NCI-H1092 treated with DMSO at 0.1 percent for 48 hours (cell line): ENCODE data around the gene ST6GALNAC2.
"Not testable (repeated sequence)": the region's sequence is repeated elsewhere in the genome, so short reads cannot be mapped to it uniquely, and the experiment has no call there.

Experiments
- DNase-seq: peaks from one replicate; lab custom pipeline; 2025; lab: John Stamatoyannopoulos, UW

Gene ST6GALNAC2

DNA sequence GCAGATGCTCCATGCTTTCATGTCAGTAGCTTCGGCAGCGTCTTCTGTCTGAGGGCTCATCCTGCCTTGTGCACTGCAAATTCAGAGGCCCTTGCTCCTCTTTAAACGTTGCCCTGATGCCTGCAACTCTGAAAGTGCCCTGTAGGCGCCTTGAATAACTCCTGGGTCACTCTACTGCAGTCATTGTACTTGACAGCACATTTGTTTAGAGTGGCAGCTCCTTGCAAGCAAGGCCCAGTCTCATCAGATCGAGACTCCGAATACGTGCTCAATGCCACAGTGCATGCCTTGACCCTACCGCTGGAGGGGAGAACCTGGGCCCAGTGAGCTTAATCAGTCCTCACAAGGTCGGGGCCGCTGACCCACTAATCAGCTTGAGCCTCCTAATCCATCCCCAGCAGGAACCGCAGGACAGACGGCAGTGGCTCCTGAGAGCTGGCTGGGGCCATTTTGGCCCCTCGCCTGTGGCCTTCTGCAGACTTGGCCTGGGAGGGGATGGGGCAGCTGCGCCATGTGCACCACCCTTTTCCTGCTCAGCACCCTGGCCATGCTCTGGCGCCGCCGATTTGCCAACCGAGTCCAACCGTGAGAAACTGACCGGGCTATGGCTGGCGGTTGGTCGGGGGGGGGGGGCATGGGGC lies 45.9 kb downstream of the ST6GALNAC2 start, which contains the start of gene PRCD:
Gene PRCD, plus strand, starts transcription at position 414 of the 641 bp plus-strand sequence. Its CDS starts 98 bp downstream, at position 512.
- DNase-seq = no peak

DNA sequence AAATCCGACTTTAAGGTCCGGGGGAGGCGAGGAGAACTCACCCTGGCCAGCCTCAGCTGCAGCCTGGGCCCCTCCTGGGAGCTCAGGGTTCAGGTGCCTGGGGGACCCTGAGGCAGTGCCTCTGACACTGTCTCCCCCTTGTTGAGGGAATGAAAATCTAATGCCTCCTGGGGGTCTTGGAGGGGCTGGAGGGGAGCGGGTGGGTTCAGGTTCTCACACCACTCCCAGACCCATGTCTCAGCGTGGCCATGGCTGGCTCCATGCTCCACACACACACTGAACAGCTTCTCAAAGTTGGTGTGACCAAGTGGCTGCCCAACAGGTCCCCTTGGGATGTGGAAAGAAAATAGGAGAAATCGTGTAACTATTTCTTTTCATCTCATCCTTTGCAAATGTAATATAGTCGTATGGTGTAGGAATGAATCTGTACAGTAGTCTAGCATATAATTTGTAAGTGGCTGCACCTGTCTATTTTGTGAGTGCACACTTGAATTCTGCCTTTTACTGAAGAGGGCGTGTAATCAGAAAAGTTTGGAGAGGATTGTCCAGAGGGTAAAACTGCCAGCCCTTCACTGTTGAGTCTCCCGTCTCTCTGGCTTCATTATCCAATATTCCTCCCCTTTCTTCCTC lies 46.6 kb downstream of the ST6GALNAC2 start:
- DNase-seq = no peak

DNA sequence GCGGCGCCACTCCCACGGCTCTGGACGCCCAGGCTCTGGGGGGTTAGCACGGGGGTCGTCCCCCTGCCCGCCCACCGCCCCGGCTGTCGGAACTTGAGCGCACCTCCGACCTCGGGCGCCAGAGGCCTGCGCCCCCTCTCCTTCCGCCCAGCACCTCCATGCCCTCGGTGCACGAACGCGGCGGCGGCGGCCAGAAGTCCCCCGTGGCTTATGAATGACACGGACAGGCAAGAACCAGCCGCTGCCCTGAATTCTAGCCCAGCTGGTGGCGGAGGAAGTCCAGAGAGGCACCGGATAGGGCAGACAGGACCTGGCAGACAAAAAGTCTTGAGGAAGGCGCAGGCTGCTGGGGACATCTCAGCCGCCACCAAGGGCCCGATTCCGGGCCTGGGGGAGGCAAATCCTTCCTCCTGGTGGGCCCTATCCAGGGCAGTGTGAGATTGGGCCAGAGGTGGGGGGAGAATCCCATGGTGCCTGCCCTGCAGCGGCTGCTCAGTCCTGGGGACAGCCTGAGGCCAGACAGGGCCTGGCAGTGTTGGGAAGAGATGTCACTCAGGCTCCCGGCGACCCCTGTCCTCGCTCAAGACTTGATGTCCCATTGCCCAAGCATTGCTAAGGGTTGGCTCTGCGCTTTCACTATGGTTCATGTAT lies 47.3 kb downstream of the ST6GALNAC2 start:
- DNase-seq = no peak

DNA sequence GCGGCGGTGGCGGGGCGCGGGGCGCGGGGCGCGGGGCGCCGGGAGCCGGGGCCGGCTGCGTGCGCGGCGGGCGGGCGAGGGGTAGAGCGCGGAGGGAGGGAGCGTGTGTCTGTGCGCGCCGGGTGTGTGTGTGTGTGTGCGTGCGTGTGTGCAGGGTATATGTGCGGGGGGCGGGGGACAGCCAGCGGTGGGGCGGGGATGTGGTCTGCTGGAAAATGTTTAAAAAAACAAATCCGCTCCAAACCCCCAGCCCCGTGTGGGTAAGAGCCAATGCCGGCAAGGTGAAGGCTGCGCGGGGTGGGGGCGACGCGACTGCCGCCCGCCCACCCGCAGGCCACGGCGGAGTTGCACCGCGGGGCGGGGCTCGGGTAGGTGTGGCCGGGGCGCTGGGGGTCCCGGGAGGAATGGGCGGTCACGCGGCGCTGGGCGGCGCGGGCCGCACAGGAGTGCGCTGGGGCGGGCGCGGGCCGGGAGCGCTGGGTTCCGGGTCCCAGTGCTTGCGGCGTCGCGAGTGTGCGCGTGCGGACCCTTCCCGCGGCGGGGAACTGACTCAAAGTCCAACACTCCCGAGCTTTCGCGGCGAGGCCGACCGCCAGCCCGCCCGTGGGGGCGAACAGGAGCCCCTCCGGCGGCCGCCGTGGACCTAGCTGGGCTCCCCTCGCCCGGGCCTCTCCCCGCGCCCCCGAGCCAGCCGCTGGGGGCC lies 47.9 kb downstream of the ST6GALNAC2 start, which contains the start of gene CYGB:
Gene CYGB, minus strand, starts transcription at position 132 of the 703 bp plus-strand sequence. CDS start 167 bp downstream, outside the sequence.
- no peak for DNase-seq

DNA sequence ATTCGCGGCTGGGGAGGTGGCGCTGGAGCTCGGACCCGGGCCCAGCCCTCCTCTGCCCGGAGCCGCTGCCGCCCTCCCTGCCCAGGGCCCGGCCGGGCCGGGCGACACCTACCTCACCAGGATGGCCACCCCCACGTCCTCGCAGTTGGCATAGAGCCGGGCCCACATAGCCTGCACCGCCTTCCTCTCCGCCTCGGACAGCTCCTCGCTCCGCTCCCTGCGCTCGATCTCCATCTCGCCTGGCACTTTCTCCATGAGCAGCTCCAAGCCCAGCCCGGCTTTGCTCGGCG lies 48.4 kb downstream of the ST6GALNAC2 start:
- no peak for DNase-seq

DNA sequence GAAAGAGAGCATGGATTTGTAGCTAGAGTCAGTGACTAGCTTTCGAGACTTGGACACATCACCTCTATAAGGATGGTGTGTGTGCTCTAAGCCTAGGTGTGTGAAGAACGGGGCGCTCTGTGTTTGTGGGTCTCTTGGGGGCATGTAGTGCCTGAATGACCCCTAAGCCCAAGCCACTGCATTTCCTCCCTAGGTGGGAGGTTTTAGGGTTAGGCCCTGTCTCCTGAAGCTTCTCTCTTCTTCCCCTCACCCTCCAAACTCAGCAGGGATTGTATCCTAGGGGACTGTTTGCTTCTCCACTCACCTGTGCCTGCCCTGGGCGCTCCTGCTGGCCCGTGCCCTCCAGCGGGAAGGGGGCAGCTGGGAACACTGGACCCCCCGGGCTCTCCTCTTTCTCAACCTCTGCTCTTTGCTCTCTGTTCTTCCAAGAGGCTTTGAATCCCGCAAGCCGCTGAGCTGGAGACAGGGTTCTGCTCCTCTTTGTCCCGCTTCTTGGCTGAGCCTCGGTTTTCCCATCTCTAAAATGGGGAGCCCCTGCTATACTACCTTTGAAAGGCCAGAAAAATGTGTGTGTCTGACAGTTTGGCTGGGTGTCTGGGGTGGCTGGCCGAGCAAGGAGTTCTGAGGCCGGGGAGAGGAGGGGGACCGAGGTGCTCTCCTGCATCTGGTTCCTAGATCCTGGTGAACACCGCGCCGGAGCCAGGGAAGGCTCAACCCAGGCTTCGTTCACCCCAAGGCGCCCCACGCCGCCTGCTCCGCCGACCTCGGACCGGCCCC lies 49.0 kb downstream of the ST6GALNAC2 start:
- no peak for DNase-seq

DNA sequence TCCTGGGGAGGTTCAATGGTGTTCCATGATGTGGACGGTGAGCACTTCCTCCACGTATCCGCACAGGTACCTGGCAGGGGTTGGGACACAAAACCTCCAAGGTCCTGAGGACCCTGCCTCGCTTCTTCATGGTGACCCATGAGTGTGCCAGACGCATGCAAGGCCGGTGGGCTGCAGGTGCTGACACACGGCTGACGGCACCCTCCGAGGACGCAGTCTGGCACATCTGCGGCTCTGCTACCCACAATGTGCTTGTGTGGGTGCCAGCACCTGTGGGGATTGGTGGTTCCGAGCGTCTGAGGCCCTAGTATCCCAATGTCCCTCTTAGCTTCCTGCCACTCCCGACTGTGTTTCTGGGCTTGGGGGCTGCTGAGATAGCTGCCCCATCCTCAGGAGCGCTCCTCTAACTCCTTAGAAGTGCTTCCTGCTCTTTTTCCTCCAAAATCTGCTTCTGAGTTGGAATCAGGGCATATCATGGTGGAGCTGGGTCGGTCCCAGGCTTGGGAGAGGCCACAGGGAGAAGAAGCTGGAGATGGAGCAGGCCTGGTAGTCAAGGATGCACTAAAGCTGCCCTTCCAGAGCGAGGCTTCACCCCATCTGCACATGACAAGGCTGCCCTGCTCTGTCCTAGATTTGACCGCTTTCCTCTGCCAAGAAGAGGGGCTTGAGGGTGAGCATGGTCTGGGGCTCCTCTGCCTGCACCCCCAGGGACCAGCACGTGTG lies 49.7 kb downstream of the ST6GALNAC2 start:
- DNase-seq = no peak

DNA sequence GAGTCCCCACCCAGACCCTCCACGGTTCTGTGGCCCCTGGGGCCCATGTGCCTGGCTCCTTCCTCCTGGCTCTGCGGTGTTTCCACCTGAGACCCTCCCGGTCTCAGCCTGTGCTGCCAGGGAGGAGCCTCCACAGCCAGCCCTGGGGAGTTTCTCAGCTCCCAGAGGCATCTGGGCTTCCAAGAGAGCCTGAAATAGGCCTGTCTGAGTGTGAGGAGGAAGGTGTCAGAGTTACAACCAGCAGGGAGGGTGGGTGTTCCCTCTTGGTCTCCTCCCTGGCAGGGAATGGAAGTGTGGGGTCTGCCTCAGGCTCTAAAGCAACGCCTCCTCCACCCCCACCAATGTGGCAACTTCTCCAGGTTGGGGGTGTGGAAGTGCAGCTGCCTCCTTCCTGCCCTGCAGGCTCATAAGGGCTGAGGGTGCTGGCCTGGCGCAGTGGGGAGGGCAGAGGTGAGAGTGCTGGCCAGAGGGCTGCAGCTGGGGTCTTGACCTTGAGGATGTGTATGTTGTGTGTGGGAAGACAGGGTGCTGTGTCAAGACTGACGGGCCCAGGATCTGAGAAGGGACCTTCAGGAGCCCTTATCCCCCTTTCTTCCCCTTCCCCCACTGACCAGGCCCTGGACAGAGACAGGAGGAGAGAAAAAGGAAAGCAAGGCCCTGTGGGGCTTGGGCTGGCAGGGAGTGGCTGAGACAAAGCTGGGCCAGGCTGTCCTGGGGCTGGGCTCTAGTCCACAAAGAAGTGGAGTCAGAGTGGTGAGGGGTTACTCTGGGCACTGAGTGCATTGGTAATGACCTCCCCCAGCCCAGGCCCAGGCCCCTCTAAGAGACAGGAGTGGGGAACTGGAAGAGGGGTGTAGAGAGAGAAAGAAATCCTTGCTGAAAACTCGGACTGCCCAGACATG lies 50.6 kb downstream of the ST6GALNAC2 start:
- DNase-seq = no peak

DNA sequence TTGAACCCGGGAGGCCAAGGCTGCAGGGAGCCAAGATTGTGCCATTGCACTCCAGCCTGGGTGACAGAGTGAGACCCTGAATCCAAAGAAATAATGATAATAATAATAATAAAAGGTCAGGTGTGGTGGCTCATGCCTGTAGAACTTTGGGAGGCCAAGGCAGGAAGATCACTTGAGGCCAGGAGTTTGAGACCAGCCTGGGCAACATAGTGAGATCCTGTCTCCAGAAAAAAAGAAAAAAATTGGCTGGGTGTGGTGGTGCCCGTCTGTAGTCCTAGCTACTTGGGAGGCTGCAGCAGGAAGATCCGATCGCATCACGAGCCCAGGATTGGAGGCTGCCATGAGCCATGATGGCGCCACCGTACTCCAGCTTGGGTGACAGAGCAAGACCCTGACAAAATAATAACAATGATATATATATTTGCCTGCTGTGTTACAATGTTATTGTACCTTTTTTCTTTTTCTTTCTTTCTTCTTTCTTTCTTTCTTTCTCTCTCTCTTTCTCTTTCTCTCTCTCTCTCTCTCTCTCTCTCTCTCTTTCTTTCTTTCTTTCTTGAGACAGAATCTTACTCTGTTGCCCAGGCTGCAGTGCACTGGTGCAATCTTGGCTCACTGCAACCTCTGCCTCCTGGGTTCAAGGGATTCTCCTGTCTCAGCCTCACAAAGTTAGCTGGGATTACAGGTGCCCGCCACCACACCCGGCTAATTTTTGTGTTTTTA lies 51.9 kb downstream of the ST6GALNAC2 start:
- DNase-seq = not testable (repeated sequence)

DNA sequence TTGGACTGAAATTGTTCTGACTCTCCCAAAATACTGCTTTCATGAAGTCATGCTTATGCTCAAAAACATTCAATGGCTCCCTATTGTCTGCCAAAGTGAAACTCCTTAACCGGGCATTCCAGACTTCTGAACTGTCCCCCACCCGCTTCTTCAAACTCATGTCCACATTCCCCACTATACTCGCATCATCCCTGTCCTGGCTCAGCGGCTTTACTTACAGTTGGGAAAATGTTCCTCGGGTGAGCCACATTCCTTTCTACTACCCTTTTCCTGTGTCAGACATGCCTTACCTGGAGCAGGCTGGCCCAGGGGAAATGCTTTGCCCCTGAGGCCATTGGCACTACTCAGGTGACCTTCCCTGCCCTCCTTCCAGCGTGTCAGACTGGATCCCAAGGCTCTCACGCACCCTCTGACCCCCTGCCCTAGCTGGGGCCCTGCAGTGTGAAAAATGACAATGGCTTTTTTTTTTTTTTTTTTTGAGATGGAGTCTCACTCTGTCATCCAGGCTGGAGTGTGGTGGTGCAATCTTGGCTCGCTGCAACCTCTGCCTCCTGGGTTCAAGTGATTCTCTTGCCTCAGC lies 53.5 kb downstream of the ST6GALNAC2 start:
- no peak for DNase-seq

DNA sequence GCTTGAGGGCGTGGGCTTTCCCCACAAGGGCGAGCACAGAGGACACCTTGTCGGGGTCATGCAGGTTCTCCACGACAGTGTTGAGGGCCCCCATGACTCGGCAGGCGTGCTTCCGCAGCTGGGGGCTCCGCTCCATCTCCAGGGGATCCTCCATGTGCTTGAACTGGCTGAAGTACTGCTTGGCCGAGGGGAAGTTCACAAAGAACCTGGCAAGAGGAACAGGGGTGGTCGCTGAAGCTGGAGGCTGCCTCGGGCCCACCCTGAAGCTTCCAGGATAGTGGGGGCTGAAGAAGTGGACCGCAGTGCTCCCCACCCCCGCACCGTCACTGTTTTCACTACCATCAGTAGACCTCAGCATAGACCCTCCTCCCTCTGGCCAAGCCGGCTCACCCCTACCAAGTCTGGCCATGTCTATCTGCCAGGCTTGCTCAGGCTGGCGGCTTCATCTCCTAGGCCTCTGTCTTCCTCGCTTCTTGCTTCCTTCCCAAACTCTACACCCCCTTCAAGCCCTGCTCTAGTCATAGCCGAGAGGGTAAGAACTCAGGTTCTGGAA lies 54.1 kb downstream of the ST6GALNAC2 start:
- DNase-seq = no peak

DNA sequence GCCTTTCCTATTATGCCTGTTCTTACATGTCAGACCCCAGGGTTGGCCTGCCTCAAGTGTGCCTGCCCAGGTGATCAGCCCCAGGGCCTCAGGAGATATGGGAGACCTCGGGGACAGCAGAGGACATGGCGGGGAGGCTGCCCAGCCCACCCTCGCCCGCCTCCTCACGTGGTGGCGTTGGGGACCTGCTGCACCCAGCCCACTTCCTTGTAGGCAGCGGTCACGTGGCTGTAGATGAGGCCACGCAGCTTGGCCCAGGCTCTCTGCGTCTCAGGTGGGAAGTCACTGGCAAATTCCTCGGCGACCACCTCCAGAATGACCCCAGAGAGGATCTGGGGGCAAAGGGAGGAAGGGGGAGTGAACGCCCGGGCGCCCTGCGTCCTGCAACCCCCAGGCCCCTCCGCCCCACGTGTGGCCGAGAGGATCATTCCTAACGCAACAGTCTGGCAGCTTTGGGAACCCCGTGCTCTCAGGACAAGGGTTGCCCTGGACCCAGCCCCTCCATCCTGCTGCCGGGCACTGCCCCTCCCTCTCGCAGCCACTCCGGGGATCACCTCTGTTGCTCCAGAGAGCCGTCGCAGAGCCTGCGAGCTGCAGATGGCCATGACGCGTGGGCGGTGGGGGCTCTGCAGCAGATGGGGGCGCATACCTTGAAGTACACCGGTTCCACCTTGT lies 54.7 kb downstream of the ST6GALNAC2 start:
- no peak for DNase-seq

DNA sequence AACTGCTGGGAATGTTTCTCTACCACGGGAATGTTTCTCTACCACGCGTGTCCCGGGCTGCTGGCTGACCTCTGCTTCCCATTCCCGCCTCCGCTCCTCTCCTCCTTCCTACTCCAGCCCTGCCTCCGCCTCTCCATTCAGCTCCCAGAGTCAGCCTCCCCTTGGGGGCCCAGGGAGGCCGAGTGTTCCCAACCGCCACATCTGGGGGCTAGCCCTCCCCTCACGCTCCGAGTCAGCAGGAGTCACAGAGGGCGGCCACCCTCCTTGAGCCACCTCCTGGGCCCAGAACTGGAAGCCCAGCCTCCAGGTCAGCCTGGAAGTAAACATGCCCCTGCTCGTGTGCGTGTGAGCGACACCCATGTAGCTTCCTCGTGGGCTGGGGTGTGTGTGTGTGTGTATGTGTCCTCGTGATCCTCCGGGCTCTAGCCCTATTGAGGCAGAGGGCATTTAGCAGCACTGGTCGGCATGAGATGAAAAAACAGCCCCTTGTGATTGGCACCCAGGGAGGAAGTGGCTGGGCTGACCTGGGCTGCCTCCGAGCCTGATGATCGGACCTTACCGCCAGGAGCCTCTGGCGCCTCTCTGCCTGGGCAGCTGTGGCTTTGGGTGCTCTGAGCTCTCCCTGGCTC lies 55.5 kb downstream of the ST6GALNAC2 start:
- DNase-seq = no peak

DNA sequence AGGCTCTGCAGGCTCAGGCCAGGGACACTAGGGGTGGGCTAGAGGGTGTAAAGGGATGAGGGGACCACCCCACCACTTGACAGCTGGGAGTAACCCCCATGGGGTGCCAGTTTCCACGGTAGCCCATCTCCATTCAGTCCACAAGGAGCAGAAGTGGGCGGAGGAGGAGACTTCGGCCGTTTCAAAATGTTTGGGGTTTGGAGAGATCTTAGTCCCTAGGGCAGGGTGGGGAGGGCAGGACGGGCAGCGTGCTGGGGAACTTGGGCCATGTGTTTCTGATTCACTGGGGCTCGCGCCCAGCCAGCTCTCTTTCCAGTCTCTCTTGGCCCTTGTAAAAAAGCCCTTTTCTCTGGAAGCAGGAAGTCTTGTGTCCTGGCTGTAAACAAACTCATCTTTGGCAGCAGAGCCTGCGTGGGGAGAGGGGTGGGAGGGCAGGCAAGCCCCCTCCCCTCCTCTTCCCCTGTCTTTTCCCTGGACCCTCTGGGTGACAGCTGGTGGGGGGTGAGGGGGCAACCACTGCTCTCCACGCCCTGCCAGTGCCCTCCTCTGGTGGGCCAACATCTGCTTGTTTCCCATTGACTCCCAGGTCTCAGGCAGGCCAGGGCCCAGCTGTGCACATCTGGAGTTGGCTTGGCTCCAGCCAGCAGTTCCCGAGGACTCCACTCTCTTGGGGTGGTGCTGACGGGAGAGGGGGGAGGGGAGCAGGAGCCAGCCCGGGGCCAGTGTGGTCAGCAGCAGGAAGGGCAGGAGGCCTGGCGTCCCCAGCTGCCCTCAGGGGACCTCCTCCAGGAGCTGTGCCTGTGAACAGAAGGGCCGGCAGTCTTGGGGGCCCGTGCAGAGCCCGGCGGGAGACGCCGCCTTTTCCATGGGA lies 56.2 kb downstream of the ST6GALNAC2 start:
- no peak for DNase-seq

DNA sequence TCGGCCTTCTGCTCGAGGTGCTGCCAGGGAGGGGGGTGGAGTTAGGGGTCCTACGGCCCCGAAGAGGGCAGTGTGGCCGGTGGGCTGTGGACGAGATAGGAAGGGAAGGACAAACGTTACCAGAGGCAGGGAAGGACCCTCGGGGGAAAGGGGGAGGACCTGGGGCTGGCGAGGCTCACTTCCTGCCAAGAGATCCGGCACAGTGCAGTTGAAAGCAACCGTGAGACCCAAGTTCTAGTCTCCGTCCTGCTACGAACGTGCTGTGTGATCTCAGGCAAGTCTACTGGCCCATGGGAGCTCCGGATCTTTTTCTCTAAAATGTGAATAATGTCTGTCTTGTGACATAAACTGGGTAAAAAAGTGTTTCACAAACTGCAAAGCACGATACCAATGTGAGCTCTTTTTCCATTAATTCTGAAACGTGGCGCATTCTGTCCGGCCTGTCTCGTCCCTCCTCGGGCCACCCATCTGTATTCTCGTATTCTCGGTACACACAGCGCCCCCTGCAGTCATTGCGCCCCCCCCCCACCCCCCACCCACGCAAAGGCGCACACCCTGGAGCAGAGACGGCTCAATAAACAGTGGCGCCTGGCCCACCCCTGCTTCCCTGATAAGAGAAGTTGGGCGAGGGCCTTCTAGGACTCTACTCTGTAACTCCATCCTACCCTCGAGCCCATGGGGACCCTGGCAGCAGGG lies 57.0 kb downstream of the ST6GALNAC2 start:
- DNase-seq = no peak

DNA sequence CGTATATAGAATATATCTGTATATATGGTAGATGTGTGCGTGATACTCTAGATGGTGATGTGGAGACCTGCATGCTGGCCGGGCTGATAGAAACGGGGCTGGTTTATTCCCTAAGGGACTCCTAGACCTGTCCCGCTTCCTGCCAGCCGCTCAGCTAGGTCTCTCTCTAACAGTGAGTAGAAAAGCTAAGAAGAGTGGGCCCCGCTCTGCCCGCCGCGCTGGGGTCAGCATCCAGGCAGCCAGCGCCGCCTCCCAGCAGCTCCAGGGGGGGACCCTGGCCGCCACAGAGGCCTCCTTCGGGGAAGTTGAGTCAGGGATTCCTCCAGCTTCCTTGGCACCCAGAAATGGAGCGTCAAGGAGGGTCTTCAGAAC lies 57.5 kb downstream of the ST6GALNAC2 start:
- DNase-seq = no peak
